Brain microvascular endothelial cell (primary cell): ENCODE measurements around the gene UBXN2A.
"Not testable (repeated sequence)": the region's sequence is repeated elsewhere in the genome, so short reads cannot be mapped to it uniquely, and the experiment has no call there.

ENCODE experiments used
- DNase-seq: peaks from one replicate; pipeline ENCODE4 v3.0.0-alpha.2; 2020
- H3K27ac ChIP-seq: fragments of 250-450 bp; sonication (Bioruptor Pico); 2 replicates; pipeline ENCODE4 v1.5.1; 2020; ENCODE audit warnings: mild to moderate bottlenecking, moderate library complexity
- H3K27me3 ChIP-seq: fragments of 250-450 bp; sonication (Bioruptor Pico); replicated peaks from 2 replicates; pipeline ENCODE4 v1.5.1; 2020; ENCODE audit warnings: mild to moderate bottlenecking
- H3K36me3 ChIP-seq: fragments of 250-450 bp; sonication (Bioruptor Pico); replicated peaks from 2 replicates; pipeline ENCODE4 v1.5.1; 2020; ENCODE audit warnings: mild to moderate bottlenecking
- H3K4me3 ChIP-seq: 2 replicates; pipeline ENCODE4 v1.5.1; 2011; ENCODE audit warnings: low read depth, mild to moderate bottlenecking, control low read depth, low read length, moderate library complexity
- in situ Hi-C: cut with HindIII; loops from 2 replicates; pipeline ENCODE4 v1.10.0; 2017; ENCODE audit warnings: low sequenced_read_pairs, low pct_ligation_motif_present
- TF ChIP-seq, protein P1 (sequence below): IDR thresholded peaks from 2 replicates; pipeline ENCODE4 v1.5.1; 2011; ENCODE audit warnings: low read depth, mild to moderate bottlenecking, moderate library complexity, low read length, control low read depth, inconsistent platforms; ENCODE audit errors: missing control alignments

The UBXN2A gene

DNA sequence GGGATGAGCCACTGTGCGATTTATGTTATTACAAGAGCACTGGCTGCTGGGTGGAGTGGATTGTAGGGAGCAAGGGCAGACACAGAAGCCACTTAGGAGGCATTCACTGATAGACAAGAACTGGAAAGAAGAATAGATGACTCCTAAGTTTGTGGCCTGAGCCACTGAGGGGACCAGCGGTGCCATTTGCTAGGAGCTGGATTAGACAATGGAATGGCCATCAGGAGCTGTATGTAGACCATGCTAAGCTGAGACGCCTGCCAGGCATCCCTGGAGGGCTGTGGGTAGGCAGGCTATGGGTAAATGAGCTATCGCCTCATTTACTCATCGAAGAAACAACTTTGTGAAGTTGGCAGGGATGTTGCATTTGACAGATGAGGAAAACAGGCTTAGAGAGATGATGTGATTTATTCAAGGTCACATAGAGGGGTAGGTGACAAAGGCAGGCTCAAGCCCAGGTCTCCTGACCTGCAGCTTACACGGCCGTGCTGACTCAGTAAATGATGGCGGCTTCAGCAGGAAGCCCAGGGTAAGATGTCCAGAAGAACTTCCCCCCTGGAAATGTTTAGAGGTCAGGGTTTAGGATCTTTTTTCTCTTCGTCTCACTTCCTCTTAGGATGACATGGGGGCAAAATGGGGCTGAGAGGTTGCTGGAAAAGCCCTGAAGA is 72.4 kb downstream of the UBXN2A start:
- no peak overlapping the region for H3K4me3 ChIP-seq
- TF ChIP-seq, protein P1, sequence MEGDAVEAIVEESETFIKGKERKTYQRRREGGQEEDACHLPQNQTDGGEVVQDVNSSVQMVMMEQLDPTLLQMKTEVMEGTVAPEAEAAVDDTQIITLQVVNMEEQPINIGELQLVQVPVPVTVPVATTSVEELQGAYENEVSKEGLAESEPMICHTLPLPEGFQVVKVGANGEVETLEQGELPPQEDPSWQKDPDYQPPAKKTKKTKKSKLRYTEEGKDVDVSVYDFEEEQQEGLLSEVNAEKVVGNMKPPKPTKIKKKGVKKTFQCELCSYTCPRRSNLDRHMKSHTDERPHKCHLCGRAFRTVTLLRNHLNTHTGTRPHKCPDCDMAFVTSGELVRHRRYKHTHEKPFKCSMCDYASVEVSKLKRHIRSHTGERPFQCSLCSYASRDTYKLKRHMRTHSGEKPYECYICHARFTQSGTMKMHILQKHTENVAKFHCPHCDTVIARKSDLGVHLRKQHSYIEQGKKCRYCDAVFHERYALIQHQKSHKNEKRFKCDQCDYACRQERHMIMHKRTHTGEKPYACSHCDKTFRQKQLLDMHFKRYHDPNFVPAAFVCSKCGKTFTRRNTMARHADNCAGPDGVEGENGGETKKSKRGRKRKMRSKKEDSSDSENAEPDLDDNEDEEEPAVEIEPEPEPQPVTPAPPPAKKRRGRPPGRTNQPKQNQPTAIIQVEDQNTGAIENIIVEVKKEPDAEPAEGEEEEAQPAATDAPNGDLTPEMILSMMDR, result no peak
- no peaks in the 10 kb centered on the region for H3K36me3 ChIP-seq
- no peak for DNase-seq
- no peak overlapping the region for H3K27ac ChIP-seq
- no peaks in the 10 kb centered on the region for H3K27me3 ChIP-seq
- in situ Hi-C loops, result no loop called here

DNA sequence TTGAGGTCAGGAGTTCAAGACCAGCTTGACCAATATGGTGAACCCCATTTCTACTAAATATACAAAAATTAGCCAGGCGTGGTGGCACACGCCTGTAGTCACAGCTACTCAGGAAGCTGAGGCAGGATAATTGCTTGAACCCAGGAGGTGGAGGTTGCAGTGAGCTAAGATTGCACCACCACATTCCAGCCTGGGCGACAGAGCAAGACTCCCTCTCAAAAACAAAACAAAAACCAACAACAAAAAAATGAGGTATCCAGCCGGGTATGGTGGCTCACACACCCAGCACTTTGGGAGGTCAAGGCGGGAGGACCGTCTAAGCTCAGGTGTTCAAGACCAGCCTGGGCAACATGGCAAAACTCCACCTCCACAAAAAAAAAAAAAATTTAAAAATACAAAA is 74.6 kb downstream of the UBXN2A start:
- H3K4me3 ChIP-seq, H3K27me3 ChIP-seq, in situ Hi-C loops, DNase-seq, H3K36me3 ChIP-seq: not testable (repeated sequence)
- peak overlapping the region; percentile 16 for H3K27ac ChIP-seq

- Histone ChIP-seq H3K36me3 (no peaks in the 10 kb centered on the region), H3K27ac (peak overlapping the region; percentile 66), H3K4me3 (no peak overlapping the region), H3K27me3 (no peaks in the 10 kb centered on the region)
- in situ Hi-C loops, result no loop called here
- peak; percentile 83 for DNase-seq
- TF ChIP-seq, protein P1, result no peak
Observed at GRCh38 chr2:24015562-24016375, 75.5 kb downstream of the UBXN2A start.

GRCh38 chr2:24016376-24016761 is 76.1 kb downstream of the UBXN2A start:
- TF ChIP-seq, protein P1, result no peak
- peak overlapping the region; percentile 66 for H3K27ac ChIP-seq
- in situ Hi-C loops, result no loop called here
- no peaks in the 10 kb centered on the region for H3K36me3 ChIP-seq
- no peak for DNase-seq
- H3K27me3 ChIP-seq, result no peaks in the 10 kb centered on the region
- no peak overlapping the region for H3K4me3 ChIP-seq

DNA sequence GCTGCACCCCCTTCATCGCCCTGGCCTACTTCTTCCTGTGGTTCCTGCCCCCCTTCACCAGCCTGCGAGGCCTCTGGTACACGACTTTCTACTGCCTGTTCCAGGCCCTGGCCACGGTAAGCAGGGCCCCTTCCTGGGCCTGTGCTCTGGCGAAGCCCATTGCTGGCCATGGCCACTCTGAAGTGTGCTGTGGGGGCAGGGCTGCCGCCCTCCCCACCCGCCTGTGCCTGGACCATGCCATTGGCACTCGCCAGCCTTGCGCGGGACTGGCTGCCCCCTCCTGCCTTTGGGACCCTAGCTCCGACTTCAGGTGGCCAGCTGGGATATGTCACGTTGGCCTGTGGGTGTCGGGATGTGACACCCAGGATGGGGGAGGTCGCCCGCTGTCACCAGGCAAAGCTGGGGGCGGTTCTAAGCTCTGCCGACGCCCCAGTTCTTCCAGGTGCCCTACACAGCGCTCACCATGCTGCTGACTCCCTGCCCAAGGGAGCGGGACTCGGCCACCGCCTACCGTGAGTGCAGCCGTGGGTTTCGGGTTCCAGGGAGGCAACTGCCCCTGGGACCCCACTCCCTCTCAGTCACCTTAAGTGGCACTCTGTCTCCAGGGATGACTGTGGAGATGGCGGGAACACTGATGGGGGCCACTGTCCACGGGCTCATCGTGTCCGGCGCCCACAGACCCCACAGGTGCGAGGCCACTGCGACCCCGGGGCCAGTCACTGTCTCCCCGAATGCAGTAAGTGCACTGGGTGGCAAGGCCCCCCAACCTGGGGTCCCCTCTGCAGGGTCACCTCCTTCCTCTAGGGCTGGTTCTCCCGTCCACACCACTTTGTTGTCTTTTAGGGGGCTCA is 76.8 kb downstream of the UBXN2A start:
- in situ Hi-C loops, result no loop called here
- Histone ChIP-seq H3K27me3 (no peaks in the 10 kb centered on the region), H3K4me3 (no peak overlapping the region), H3K27ac (no peak overlapping the region), H3K36me3 (no peaks in the 10 kb centered on the region)
- DNase-seq, result no peak
- TF ChIP-seq, protein P1, result no peak

DNA sequence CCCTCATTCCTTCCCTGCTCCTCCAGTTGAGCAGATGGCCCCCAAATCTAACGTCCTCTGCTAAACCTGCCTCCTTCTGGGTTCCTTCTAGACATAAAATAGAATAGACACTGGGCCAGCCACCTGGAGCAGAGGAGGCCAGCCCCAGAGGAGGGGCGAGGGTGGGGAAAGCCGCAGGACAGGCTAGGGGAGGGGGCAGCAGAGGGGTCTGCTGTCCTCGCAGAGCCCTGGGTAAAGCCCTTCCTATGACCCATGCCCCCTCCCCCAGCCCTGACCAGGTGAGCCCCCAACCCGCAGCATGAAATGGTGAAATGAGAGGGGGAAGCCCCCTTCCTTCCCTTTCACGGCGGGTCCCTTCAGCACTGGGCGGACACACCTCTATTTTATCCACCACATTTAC is 77.4 kb downstream of the UBXN2A start:
- no peak for DNase-seq
- no peak overlapping the region for H3K27ac ChIP-seq
- TF ChIP-seq, protein P1, result no peak
- no peak overlapping the region for H3K4me3 ChIP-seq
- in situ Hi-C loops, result no loop called here
- H3K27me3 ChIP-seq, result no peaks in the 10 kb centered on the region
- no peaks in the 10 kb centered on the region for H3K36me3 ChIP-seq
